Activated T-cell treated with anti-CD3 and anti-CD28 coated beads for 24 hours (primary cell): ENCODE results near the gene THEM5.

Source experiments
- DNase-seq: peaks from one replicate; pipeline ENCODE4 v3.0.0-alpha.2; 2020; ENCODE audit warnings: low read depth

The THEM5 gene

GRCh38 chr1:151819976-151820623 is 33.4 kb downstream of the THEM5 start:
- DNase-seq = no peak

- no peak for DNase-seq
These were observed 34.2 kb downstream of the THEM5 start for GRCh38 chr1:151819227-151819835.

DNA sequence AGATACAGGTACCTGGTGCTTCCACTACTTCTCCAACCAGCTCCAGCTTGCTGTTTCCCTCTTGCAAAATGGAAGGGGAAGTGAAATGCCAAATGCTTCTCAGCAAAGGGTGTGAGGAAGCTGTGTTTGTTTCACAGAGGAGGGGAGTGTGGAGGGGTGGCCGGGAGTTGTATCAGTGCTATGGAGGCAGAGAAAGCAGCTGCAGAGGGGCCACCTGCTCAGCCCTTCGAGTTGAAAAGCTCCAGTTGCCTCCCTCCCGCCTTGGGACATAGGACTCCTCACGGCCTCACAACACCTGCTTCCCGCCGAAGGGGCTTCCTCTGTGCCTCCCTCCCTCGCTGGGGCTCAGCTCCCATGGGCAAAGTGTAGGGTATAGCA is 36.2 kb downstream of the THEM5 start:
- no peak for DNase-seq

- no peak for DNase-seq
These were observed 36.8 kb downstream of the THEM5 start for GRCh38 chr1:151816548-151817352.

GRCh38 chr1:151815716-151816327 is 37.7 kb downstream of the THEM5 start:
- no peak for DNase-seq

GRCh38 chr1:151814971-151815545 is 38.5 kb downstream of the THEM5 start:
- DNase-seq = no peak

GRCh38 chr1:151814426-151814825 is 39.1 kb downstream of the THEM5 start:
- DNase-seq = no peak

DNA sequence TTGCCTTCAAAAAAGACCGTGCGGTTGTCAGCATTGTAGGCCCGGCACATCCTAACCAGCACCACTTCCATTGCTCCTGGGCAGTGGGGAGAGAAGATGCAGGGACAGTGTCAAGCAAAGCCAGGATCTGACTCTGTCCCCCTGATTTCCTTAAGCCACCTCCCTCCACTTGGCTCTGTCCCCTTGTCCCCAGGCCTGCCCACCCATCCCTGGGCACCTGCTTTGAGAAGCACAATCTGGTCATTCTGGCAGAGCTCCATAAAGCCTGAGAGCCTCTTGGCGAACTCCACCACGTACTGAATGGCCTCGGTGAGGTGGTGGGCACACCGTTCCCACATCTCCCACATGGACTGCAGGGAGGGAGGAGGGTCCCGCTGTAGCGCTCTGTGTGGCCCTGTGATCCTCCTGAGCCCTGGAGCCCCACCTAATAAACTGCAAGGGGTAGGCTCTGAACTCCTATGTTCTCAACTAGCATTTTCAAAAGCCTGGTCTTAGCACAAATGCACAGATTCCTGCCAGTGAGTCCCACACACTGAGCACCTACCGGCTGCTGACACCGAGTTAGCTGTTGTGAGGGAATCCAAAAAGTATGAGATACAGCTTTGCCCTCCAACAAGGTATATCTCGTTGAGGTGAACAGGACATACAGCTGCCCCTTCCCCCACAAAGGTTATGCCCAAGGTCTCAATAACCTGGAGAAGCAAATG is 40.1 kb downstream of the THEM5 start:
- no peak for DNase-seq

- no peak for DNase-seq
These were observed 42.3 kb downstream of the THEM5 start for GRCh38 chr1:151811181-151811580.

- no peak for DNase-seq
These were observed 43.4 kb downstream of the THEM5 start for GRCh38 chr1:151809985-151810556.

- no peak for DNase-seq
These were observed 44.1 kb downstream of the THEM5 start for GRCh38 chr1:151809290-151809984.

- DNase-seq = no peak
These were observed 45.7 kb downstream of the THEM5 start for GRCh38 chr1:151807766-151808165.

DNA sequence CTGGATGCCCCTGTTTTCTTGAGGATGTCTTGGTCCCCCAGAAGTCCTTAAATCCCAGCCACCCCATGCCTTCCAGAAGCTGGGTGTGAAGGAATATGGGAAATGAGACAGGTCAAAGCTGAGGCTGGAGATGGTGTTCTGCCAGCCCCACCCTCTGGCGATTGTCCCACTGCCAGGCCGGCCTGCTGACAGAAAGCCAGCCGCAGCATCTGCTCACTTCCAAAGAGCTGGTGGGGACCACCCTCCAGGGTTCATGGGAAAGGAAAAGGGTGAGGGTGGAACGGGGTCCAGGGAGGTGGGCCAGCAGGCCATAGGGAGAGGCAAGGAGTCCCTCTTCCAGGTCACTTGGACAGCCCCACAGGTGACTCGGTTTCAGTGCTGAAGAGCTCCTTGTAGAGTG is 46.4 kb downstream of the THEM5 start:
- no peak for DNase-seq

DNA sequence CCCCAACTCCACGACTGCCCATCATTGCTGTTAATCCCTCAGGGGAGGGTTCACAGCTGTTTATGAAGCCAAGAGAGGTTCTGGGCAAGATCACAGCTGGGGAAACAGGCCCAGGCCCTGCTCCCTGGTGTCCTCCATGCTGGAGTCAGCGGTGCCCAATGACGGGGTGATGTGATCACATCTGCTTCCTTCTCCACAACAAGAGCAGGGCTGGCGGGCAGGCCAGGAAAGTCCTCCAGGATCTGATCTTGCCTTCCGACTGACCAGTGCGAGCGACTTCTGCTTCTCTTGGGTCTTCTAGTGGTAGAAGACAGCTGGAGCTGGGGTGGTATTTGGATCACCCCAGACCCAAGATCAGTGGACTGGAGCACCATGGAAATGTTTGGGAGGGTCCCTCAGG is 47.3 kb downstream of the THEM5 start:
- DNase-seq = no peak

- DNase-seq = no peak
These were observed 48.3 kb downstream of the THEM5 start, which contains the start of gene LINGO4 for GRCh38 chr1:151805066-151805820. LINGO4 (minus strand) TSS chr1:151805419; CDS start chr1:151802704, 2,715 bp downstream.

DNA sequence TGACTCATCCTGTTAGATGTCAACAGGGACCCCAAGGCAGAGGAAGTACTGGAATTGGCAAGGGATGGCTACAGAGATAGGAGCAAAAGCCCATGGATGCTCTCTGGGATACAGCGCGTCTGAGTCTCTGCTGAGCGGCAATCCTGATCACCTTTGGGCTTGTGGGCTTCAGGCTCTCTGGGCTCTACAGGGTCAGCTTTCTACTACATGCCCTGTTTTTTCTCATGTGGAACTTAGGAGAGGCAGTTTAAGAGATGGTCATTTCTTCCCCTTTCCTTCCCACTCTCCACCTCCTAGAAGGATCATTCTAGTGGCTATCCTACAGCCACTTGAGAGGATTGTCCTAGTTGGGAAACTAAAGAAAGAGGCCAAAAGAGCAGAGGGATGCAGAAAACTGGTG is 49.6 kb downstream of the THEM5 start:
- DNase-seq = no peak

DNA sequence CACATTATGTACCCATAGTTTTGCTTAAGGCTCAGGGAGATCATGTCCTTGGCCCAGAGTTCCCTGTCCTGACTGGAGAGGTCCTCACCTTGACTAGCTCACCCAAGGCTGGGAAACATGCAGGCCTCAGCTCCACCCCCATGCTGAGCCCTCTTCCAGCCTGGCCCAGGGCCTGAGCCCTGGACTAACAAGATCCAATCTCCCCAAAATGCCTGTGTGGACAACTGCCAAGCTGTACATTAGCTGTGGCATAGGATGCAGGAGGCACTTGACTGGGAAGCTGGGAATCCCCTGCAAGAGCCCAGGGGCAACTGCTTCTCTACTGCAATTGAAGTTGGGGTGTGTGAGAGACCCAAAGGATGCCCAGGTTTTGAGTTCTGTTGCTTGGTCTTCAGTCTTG is 50.3 kb downstream of the THEM5 start:
- no peak for DNase-seq

DNA sequence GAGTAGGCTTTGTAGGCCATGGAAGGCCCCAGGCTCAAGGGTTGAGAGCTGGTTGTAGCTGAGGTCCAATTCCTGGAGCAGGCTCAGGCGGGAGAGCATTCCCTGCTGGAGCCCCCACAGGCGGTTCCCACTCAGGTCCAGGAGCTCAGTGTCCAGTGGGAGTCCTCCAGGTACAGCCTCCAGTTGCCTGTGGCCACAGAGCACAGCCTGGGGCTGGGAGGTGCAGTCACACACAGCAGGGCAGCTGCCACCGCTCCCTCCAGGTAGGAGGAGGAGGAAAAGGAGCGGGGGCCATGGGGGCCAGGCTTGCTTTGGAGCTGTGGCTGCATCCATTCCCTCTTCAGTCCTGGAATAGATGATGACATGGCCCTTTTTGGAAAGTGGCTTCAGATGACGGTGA is 51.1 kb downstream of the THEM5 start:
- no peak for DNase-seq

GRCh38 chr1:151801846-151802245 is 51.7 kb downstream of the THEM5 start:
- no peak for DNase-seq

DNA sequence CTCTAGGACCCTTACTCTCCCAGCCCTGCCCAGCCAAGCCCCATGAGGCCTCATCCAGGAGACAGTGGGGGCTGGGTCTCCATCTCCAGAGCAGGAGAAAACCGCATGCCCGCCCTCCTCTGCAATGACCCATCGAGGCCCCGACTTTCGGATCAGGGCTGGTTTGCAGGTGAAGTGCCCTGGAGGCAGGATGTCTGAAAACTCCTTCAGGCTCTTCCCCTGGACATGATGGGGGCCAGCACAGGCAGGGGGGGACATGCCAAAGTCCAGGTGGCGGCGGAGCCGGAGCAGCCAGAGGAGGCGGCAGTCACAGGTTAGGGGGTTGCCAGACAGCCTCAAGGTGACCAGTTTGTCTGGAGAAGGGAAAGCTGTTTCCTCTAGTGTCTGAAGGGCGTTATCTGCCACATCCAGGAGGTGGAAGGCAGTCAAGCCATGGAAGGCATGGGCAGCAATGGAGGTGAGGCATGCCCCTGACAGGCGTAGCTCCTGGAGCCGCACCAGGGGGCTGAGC is 52.1 kb downstream of the THEM5 start:
- DNase-seq = no peak
